Posterior vena cava (tissue), 2 donors: Measurements from ENCODE around the gene UROC1. TPM values are rescaled to one million over a fixed set of nuclear protein-coding genes. Genes with fewer than 3 reads are reported as not detected.

ENCODE experiments used
- DNase-seq: peaks from one replicate; pipeline ENCODE4 v3.0.0-alpha.2; 2020; ENCODE audit warnings: low spot score
- intact Hi-C, 2 donors: fragments of 100-400 bp; cut with DNase I; formaldehyde crosslinking; loops; one replicate each; pipeline versions ENCODE4 v1.14.1 to v1.14.2; 2022 to 2023
- total RNA-seq, 2 donors: library from RNA; stranded (reverse); fragmentation: NEBNext Ultra II Directional; extraction: Animal tissue kit (Norgen Biotek cat#: 25700); gene quantifications; one replicate each; pipeline ENCODE4 v1.2.1, GENCODE V29; 2021
- donor health status: DM: yes; HTN: yes; CAD: no.
- donor health status: DM: yes; HTN: yes; CAD: no.

The UROC1 gene
- total RNA-seq, 2 donors from 2014 or later = not detected

DNA sequence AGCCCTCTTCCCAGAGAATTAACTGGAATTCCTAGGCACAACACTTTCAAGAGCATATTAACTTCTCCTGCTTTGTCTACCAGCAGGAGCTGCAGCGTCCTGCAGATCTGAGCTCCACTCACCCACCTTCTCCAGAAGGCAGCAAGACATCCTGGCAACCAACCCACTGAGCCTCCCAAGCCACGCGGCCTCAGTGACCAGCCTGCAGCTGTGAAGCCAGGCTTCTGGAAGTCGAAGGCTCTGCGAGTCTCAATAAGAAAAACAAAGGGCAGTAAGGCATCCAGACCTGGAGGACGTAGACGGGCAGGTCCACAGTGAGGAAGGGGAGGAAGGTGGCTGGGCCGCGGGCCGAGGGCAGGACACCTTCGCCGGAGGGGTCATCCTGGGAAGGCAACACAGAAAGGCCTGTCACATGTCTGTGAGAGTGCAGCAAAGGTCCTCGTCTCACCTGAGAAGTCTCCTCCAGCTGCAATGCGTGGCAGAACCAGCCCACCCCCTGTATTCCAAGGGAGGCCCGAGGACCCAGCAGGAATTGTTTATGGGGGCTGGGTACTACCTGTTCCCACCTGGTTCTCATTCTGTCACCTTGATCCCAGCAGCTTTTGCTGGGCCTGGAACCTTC, 78.1 kb downstream of the UROC1 start:
- intact Hi-C loops = no loop called here
- DNase-seq = peak; percentile 35

DNA sequence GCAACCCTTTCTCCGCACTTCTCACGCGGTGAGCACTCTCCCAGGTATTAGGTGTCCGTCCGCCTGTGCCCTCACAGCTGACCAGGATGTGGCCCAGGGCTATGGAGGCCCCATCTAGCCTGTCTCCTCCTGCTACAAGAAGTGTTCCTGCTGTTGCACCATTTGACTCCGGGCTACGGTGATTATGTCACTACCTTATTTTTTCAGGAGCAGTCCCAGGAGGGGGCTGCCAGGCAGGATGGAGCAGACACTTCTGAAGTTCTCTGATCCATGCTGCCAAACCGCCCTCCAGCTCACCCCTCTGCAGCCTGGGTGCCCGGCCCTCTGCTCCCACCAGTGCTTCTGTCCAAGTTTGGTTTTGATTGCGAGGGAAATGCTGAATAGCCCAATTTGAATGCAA, 78.8 kb downstream of the UROC1 start:
- intact Hi-C loops = no loop called here
- DNase-seq = no peak

DNA sequence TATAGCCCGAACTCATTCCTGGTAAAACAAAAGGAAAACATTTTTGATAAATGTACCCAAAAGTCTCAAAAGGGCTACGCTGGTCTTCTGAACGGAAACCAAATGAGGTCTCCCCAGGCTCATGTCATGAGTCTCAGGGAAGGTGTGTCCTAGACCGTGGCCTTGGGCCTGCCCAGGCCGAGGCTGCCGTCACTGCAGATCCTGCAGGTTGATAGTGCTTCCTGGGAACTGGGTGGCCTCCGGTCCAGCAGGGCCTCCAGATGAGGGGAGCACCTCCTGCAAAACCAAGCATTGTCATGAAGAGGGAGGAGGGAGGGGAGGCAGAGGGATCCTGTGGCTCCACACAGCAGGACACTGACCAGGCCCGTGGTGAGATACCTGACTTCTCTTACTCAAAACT, 79.4 kb downstream of the UROC1 start:
- intact Hi-C loops = no loop called here
- DNase-seq = peak; percentile 64

DNA sequence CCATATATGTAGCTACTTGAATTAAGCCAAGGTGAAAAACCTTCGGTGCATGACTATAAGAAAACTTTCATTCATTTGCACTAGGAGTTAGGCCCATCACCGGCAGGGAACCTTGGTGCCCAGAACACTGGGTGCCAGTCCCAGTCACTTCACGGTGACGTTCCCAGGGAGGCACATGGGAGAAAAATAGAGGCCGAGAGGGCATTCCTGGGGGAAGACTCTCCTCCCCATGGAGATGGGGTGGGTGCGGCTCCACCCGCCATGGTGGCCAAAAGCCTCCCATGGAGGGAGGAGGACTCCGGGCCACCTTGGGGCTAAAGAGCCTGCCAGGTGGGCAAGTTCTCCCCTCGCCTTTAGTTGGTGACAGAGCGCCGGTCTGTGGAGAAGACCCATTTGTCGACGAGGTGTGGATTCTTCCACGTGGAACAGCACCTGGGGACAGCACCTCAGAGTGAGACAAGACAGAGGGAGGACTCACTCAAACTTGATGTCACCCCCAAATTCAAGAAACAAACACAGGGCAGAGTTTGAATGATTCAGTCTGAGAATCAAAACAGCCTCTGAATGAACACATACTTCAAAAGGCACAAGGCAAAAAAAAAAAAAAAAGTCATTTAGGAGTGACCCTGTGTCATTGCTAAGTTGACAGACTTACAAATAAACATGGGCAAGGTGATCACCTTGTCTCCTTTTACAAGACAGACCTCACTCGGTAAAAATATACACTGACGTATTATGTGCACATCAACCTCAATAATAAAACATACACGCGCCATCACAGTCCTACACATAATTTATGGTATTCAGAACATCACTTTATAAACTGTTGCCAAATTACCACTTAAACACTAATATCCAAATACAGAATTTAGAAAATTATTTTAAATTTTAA, 80.5 kb downstream of the UROC1 start:
- peak; percentile 25 for DNase-seq
- intact Hi-C loops = no loop called here

DNA sequence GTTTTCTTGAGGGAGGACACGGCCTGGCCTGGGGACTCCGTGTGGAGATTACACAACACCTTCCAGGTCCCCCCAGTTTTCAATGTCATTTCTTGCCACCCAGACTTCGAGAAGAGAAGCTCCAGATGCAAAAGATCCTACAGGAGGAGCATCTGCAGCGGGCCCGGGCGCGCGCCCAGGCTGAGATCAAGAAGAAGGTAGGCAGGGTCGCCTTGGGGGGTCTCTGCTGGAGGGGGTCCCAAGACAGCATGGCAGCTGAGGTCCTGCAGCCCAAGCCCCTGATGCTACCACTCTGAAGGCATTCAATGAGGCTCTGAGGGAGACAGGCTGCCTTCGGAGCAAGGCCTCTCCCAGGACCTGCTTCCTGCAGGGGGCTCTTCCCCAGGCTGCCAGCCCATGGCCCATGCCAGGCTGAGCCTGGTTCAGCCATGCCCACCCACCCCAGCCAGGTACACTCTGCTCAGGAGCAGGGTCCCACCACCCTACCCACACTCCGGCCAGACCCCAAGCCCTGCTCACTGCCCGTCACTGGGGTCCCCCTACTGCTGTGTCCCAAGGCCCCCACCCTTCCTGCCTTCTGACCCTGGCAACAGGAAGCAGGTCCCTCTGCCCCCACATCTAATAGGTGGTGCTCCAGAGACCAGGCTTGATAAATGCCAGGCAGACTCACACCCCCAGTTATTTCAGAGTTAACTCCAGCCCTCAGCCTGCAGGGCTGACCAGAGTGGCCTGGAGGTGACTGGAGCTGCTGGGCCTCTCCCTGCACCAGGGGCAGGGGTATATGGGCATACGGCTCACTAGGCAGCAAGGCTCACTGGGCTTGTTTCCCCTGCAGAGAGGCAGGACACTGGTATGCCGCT, 81.9 kb downstream of the UROC1 start:
- peak; percentile 49 for DNase-seq
- intact Hi-C loops = no loop called here

DNA sequence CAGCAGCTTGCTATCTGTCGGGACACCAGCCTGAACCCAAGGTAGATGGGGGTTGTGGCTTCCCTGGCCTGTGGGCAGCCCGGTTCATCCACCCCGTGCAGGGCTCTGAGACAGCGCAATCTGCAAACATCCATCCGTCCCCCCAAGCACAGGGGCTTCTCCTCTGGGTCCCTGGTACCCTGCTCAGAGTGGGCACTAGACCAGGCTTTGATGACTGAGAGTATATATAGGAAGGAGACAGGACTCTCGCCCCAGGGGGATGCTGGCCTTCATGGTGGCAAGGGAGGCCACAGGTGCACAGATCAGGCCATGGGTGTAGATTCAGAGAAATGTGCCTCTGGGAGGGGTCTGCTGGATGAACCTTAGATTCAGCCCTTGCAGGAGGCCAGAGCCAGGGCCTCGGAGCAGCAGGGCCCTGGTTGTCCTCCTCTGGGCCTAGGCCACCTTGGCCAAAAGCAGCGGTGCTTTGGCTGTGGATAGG, 82.6 kb downstream of the UROC1 start:
- intact Hi-C loops = loop anchor here in 1 of 2 donors (1.0 kb wide), 1 partner anchor 19 kb away; no protein-coding TSS in a partner anchor
- peak; percentile 56 for DNase-seq

DNA sequence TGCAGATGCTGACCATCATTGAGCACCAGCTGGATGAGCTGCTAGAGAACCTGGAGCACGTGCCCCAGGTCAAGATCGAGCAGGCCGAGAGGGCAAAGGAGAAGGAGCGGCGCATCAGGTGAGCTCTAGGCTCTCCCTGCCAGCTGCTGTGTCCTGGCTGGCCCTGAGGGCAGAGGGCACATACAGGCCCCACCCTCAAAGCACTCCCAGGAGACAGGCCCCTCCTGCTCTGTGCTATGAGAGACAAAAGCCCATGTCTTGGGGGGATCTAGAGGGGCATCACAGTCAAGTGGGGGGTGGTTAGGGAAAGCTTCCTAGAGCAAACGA, 83.3 kb downstream of the UROC1 start:
- DNase-seq = peak; percentile 62
- intact Hi-C loops = loop anchor here in 1 of 2 donors (1.0 kb wide), 1 partner anchor 20 kb away; no protein-coding TSS in a partner anchor

DNA sequence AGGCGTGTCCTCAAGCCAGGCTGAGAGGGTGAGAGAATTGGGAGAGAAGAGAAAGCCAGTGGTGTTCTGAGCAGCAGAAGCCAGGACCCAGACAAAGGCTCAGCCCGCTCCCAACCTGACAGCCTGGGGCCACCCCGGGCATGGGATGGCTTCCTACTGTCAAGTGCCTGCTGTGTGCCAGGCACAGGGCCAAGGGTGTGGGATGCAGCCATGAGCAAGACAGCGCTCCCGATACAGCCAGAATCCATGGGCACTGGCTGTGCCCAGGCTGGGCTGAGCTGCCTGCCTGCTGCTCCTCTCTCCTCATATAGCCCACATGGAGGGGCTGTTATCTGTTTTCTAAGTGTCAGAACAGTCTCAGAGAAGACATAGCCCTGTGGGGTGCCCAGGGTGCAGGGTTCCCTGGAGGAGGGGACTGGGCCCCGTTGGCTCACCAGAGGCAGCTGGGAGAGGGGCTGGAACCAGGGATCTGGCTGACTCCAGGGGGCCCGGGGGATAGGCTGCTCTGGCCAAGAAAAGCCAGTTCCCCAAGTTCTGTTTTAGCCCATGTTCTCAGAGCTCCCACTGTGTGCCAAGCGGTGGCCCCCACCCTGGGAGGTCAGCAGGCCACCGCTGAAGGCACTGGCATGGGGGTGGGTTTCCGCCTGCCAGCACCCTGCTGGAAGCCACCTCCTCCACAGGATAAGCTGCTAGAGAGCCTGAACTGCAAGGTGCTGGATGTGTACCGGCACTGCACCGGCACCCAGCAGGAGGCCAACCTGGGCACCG, 83.9 kb downstream of the UROC1 start:
- intact Hi-C loops = loop anchor here in 1 of 2 donors (1.0 kb wide), 1 partner anchor 21 kb away; no protein-coding TSS in a partner anchor
- DNase-seq = peak; percentile 78

DNA sequence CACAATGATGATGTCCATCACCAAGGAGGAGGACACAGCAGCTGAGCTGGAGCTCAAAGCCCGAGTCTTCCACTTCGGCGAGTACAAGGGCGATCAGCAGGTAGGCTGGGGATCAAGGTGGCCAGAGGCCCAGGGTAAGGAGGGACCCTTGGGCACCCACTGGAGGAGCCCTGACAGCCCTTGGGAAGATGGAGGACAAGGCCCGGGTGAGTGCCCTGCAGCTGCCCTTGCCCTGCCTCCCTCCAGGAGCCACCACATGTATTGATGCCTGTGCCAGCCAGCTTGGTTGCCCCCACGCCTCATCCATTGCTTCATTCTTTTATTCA, 84.5 kb downstream of the UROC1 start:
- DNase-seq = peak; percentile 68
- intact Hi-C loops = no loop called here

DNA sequence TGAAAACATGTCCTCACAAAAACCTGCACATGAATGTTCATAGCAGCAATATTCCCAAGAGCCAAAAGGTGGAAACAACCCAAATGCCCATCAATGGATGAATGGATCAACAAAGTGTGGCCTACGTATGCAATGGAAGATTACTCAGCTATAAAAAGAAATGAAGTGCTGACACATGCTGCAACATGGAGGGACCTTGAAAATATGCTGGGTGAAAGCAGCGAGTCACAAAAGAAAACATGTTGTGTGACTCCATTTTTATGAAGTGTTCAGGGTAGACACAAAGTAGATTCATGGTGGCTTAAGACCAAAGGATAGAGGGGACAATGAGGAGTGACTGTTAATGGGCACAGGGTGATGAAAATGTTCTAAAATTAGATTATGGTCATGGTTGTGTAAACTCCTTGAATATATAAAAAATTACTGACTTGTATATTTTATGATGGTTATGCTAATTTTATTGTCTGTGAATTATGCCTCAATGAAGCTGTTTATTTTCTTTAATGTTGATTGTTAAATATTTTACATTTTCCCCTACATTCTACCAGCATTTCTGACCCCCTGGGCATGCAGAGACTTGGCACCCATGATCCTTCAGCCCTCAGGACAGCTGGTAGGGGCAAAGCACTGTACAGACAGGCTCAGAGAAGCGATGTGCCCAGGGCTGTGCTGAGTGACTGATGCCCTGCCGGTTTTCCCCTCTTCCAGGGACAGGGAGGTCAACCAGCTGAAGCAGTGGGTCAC, 85.0 kb downstream of the UROC1 start:
- intact Hi-C loops = no loop called here
- DNase-seq = peak; percentile 54

Other genes with a start within 250 kb of the UROC1 start
- gene KLF15, start 160.4 kb downstream of the UROC1 start, total RNA-seq = 10 to 100 TPM; 10.6 to 15.5 TPM
- not detected for gene CFAP100, start 122.9 kb downstream of the UROC1 start, total RNA-seq
- 10 to 100 TPM; 26.8 to 26.9 TPM for gene ZXDC, start 41.9 kb downstream of the UROC1 start, total RNA-seq
- gene CHST13, start 6.4 kb upstream of the UROC1 start, total RNA-seq = under 1 TPM; 0.86 to 0.88 TPM
- not detected for gene C3orf22, start 41.2 kb upstream of the UROC1 start, total RNA-seq
- 10 to 100 TPM in 1 of 2 donors, 1 to 10 TPM in 1; 7.4 to 12.1 TPM for gene TXNRD3, start 137.4 kb upstream of the UROC1 start, total RNA-seq
- 10 to 100 TPM in 1 of 2 donors, 1 to 10 TPM in 1; 7.3 to 10.1 TPM for gene CHCHD6, start 186.5 kb upstream of the UROC1 start, total RNA-seq